MM.1S (cell line): ENCODE data around the gene AGBL1.

ENCODE experiments used
- DNase-seq: peaks from one replicate; pipeline ENCODE4 v3.0.0-alpha.2; 2015
- H2AFZ ChIP-seq: fragments of 300-600 bp; sonication (generic); 2 replicates; pipeline ENCODE4 v1.6.0; 2016; ENCODE audit warnings: antibody characterized with exemption, low read length
- H3F3A ChIP-seq: fragments of 300-600 bp; sonication (generic); 2 replicates; pipeline ENCODE4 v1.6.1; 2016; ENCODE audit warnings: mild to moderate bottlenecking, antibody characterized with exemption, low read length, moderate library complexity, mixed read lengths; ENCODE audit not compliant: insufficient read depth
- H3K27ac ChIP-seq: fragments of 300-600 bp; sonication (generic); 2 replicates; pipeline ENCODE4 v1.5.1; 2016; ENCODE audit warnings: mild to moderate bottlenecking, low read length
- H3K27me3 ChIP-seq: fragments of 300-600 bp; sonication (generic); replicated peaks from 2 replicates; pipeline ENCODE4 v1.6.0; 2016; ENCODE audit warnings: low read length; ENCODE audit not compliant: insufficient read depth
- H3K36me3 ChIP-seq: fragments of 300-600 bp; sonication (generic); replicated peaks from 2 replicates; pipeline ENCODE4 v1.6.1; 2016; ENCODE audit warnings: mild to moderate bottlenecking, low read length, mixed read lengths; ENCODE audit not compliant: insufficient read depth
- H3K4me1 ChIP-seq: fragments of 300-600 bp; sonication (generic); 2 replicates; pipeline ENCODE4 v1.6.1; 2016; ENCODE audit warnings: low read length, mixed read lengths
- H3K4me2 ChIP-seq: fragments of 300-600 bp; sonication (generic); 2 replicates; pipeline ENCODE4 v1.6.0; 2016; ENCODE audit warnings: low read depth, low read length
- H3K4me3 ChIP-seq: fragments of 300-600 bp; sonication (generic); 2 replicates; pipeline ENCODE4 v1.5.1; 2016; ENCODE audit warnings: low read length, mixed read lengths
- H3K79me2 ChIP-seq: fragments of 300-600 bp; sonication (generic); 2 replicates; pipeline ENCODE4 v1.6.1; 2016; ENCODE audit warnings: mixed run types, low read length, mixed read lengths
- H3K9ac ChIP-seq: fragments of 300-600 bp; sonication (generic); 2 replicates; pipeline ENCODE4 v1.6.1; 2016; ENCODE audit warnings: low read length, mixed read lengths
- H3K9me2 ChIP-seq: fragments of 300-600 bp; sonication (generic); replicated peaks from 2 replicates; pipeline ENCODE4 v1.6.1; 2016; ENCODE audit warnings: mild to moderate bottlenecking, low read length, mixed read lengths; ENCODE audit not compliant: insufficient read depth
- H3K9me3 ChIP-seq: fragments of 300-600 bp; sonication (generic); replicated peaks from 2 replicates; pipeline ENCODE4 v1.6.1; 2016; ENCODE audit warnings: mild to moderate bottlenecking, low read length, mixed read lengths; ENCODE audit not compliant: insufficient read depth
- H4K20me1 ChIP-seq: fragments of 300-600 bp; sonication (generic); 2 replicates; pipeline ENCODE4 v1.6.1; 2016; ENCODE audit warnings: mild to moderate bottlenecking, low read length, moderate library complexity, mixed read lengths; ENCODE audit not compliant: insufficient read depth
- CTCF ChIP-seq: fragments of 300-600 bp; sonication (generic); IDR thresholded peaks from 2 replicates; pipeline ENCODE4 v1.5.1; 2016; ENCODE audit warnings: antibody characterized with exemption, low read length, mixed read lengths
- EZH2 ChIP-seq: fragments of 300-600 bp; sonication (generic); optimal IDR thresholded peaks from 2 replicates; pipeline ENCODE3; 2017; ENCODE audit warnings: low read depth, mild to moderate bottlenecking, antibody characterized with exemption, low read length, mixed read lengths
- EZH2phosphoT487 ChIP-seq: fragments of 300-600 bp; sonication (generic); IDR thresholded peaks from 2 replicates; pipeline ENCODE4 v1.6.1; 2018; ENCODE audit warnings: antibody characterized with exemption, low read length

Gene AGBL1

DNA sequence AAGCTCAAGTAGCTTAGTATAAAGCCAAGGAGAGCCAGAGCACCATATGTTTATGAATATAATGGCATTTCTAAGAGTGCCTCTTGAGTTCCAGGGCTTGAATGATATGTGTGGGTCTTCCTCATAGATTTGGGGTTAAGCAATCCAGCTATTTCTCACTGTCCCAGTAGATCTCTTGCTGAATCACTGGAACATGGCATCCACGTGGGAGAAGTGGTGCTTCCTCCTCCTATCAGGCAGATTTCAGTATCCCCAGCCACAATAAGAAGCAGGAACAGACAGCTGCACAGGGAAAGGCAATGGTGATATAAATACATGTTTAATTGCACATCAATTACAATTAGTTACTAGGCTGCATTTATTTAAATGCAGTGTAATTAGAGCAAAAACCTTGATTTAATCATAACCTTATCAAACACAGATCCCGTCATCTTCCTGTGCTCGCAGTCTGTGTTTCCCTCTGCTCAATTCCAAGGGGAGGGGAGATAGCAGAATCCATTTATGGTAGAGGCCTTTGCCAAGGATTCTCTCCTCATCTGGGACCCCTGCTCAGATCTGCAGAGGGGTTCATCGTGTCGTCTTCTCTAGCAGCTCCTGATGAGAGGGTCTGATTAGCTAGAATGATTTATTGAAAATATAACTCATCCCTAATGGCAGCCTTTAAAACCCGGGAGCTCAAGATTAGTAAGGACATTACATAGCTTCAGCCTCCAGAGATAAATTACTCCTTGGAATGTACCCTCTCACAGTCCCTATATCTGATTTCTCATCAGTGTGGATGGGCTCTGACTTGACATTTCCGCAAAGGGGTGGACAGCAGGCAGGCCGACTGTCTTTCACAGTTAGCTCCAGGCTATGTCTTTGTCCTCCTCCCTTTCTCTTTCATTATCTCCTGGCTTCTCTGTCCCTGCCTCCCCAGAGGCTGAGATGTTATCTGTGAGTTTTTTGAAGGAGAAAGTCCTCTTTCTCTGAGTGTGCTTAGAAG is 775.9 kb downstream of the AGBL1 start:
- H3K4me2 ChIP-seq = no peak overlapping the region
- no peaks in the 10 kb centered on the region for H3K36me3 ChIP-seq
- no peaks in the 10 kb centered on the region for H3K4me1 ChIP-seq
- H3K4me3 ChIP-seq = no peak overlapping the region
- H3K9ac ChIP-seq = no peak overlapping the region
- DNase-seq = no peak
- no peaks in the 10 kb centered on the region for H3K9me3 ChIP-seq
- no peaks in the 10 kb centered on the region for H3K27me3 ChIP-seq
- H3K9me2 ChIP-seq = no peaks in the 10 kb centered on the region
- no peak overlapping the region for H3K27ac ChIP-seq
- H3F3A ChIP-seq = no peaks in the 10 kb centered on the region
- H4K20me1 ChIP-seq = no peaks in the 10 kb centered on the region
- H2AFZ ChIP-seq = no peak overlapping the region
- no peaks in the 10 kb centered on the region for H3K79me2 ChIP-seq
- no peak for TF ChIP-seq EZH2phosphoT487
- no peak for TF ChIP-seq CTCF
- TF ChIP-seq EZH2 = no peak

- Histone ChIP-seq H3K4me2 (no peak overlapping the region), H3K79me2 (no peaks in the 10 kb centered on the region), H3F3A (no peaks in the 10 kb centered on the region), H3K9ac (no peak overlapping the region), H3K4me3 (no peak overlapping the region), H3K27ac (no peak overlapping the region), H3K27me3 (no peaks in the 10 kb centered on the region), H3K9me3 (no peaks in the 10 kb centered on the region), H4K20me1 (no peaks in the 10 kb centered on the region), H3K9me2 (no peaks in the 10 kb centered on the region), H3K4me1 (no peaks in the 10 kb centered on the region), H3K36me3 (no peaks in the 10 kb centered on the region), H2AFZ (no peak overlapping the region)
- no peak for TF ChIP-seq EZH2phosphoT487
- TF ChIP-seq CTCF = no peak
- TF ChIP-seq EZH2 = no peak
- no peak for DNase-seq
These were observed 778.0 kb downstream of the AGBL1 start for GRCh38 chr15:86857701-86858100.

DNA sequence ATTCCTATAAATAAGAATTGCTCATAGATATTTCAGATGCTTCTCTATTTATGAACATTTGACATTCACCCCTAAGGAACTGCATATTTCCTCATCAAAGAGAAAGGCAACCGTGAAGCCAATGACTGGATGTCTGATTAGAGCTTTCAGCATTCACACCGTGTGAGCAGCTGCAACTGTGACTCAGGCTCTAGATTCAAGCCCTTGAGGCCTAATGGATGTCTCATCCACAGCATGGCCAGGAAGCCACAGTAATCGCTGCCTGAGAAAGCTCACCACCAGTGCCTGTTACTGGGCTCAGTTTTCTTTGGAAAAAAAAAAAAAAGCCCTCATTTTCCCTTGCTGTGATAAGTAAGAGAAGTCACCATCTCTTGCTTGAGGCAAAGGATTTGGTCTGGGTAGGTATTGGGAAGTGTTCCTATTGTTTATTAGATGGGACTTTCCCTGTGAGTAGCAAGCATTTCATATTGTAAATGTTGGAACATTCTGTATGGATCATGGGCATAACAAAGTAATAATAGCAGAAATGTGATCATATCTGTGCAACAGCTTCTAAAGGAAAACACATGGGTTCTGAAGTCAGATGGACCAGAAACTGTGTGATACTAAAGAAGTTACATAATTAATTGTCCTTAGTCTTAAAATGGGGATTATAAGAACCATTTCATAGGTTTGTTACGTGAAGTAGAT is 783.7 kb downstream of the AGBL1 start:
- Histone ChIP-seq H3K27me3 (no peaks in the 10 kb centered on the region), H3K4me2 (no peak overlapping the region), H3F3A (no peaks in the 10 kb centered on the region), H3K9ac (no peak overlapping the region), H3K4me1 (no peaks in the 10 kb centered on the region), H2AFZ (no peak overlapping the region), H4K20me1 (no peaks in the 10 kb centered on the region), H3K36me3 (no peaks in the 10 kb centered on the region), H3K9me3 (no peaks in the 10 kb centered on the region), H3K79me2 (no peaks in the 10 kb centered on the region), H3K27ac (no peak overlapping the region), H3K4me3 (no peak overlapping the region), H3K9me2 (no peaks in the 10 kb centered on the region)
- no peak for DNase-seq
- TF ChIP-seq EZH2 (no peak), EZH2phosphoT487 (no peak), CTCF (no peak)
